T47D (cell line): ENCODE data around the gene C10orf71.
A peak's percentile ranks its signal among the peaks of the same experiment; 100 is the strongest.

ENCODE experiments used
- DNase-seq, 2 experiments: peaks; one replicate each; pipeline versions ENCODE4 v3.0.0 to v3.0.0-alpha.2; 2011 to 2012; ENCODE audit warnings: low read depth in 1 of 2, low spot score in 1 of 2
- JUND ChIP-seq: IDR thresholded peaks from 2 replicates; pipeline ENCODE4 v1.6.1; 2012; ENCODE audit warnings: low read depth
- in situ Hi-C: cut with HindIII; loops from 2 replicates; pipeline ENCODE4 v1.10.0; 2016; ENCODE audit warnings: low sequenced_read_pairs, low pct_unique_long_range_greater_than_20kb

The C10orf71 gene

GRCh38 chr10:49318755-49319154 is 19.8 kb downstream of the C10orf71 start:
- in situ Hi-C loops = no loop called here
- DNase-seq = no peak
- no peak for TF ChIP-seq JUND

GRCh38 chr10:49319206-49319605 is 20.2 kb downstream of the C10orf71 start:
- in situ Hi-C loops = no loop called here
- no peak for TF ChIP-seq JUND
- DNase-seq = no peak

GRCh38 chr10:49320191-49320590 is 21.2 kb downstream of the C10orf71 start:
- no peak for TF ChIP-seq JUND
- in situ Hi-C loops = no loop called here
- no peak for DNase-seq

GRCh38 chr10:49321021-49321420 is 22.1 kb downstream of the C10orf71 start:
- TF ChIP-seq JUND = no peak
- in situ Hi-C loops = no loop called here

GRCh38 chr10:49322371-49323170 is 23.6 kb downstream of the C10orf71 start:
- TF ChIP-seq JUND = no peak
- DNase-seq = peak in 1 of 2 experiments; percentile 52
- in situ Hi-C loops = no loop called here

More at GRCh38 chr10:49321021-49321420, 22.1 kb downstream of the C10orf71 start:
- no peak for DNase-seq

DNA sequence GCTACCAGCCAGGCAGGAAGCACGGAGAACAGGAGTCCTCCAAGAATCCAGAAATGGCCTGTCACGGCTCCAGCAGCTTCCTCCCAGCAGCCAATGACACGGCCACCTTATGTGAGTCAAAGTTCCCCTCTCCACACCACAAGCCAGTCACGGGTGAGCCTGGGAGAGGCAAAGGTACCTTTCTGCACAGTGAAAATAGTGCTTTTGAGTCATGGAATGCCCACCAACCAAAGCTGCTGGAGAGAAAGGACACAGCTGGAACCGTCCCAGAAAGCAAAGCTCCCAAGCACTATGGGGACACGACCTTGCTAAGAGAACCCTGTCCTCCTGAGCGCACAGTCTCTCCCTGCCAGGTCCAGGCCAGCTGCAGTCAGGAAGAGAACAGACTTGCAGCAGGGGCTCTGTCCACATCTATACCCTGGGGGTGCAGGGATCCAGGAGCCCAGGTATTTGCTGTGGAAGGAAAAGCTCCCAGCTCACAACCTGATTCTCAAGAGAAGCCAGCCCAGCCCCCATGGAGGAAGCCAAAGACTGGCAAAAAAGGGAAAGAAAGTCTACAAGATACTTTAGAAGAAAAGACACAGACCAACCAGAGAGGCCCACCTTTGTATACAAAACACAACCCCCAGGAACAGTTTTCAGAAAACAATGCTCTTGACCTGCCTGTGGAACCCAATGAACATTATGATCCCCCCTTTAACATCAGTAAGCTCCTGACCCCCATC is 24.4 kb downstream of the C10orf71 start:
- in situ Hi-C loops = no loop called here
- TF ChIP-seq JUND = no peak
- no peak for DNase-seq

- in situ Hi-C loops = no loop called here
- TF ChIP-seq JUND = no peak
- DNase-seq = no peak
Measured at GRCh38 chr10:49323896-49324270, 24.9 kb downstream of the C10orf71 start.

DNA sequence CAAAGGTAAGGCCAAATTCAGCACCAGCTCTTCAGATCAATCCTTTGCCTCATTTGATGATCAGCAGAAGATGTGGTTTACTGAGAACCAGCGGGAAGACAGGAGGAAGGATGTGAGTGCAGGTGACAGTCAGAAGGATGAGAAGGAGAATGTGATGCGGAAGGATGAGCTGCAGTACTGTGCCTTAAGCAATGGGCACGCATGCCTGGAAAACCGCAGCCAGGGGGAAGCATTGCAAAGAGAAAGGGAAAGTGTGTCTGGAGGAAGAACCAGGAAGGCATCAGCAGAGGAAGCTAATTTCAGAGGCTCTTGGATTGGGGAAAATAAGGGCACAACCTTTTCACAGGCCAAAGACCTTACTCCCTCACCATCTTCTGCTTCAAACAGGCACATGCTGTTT is 25.7 kb downstream of the C10orf71 start:
- DNase-seq = peak in 1 of 2 experiments; percentile 42

DNA sequence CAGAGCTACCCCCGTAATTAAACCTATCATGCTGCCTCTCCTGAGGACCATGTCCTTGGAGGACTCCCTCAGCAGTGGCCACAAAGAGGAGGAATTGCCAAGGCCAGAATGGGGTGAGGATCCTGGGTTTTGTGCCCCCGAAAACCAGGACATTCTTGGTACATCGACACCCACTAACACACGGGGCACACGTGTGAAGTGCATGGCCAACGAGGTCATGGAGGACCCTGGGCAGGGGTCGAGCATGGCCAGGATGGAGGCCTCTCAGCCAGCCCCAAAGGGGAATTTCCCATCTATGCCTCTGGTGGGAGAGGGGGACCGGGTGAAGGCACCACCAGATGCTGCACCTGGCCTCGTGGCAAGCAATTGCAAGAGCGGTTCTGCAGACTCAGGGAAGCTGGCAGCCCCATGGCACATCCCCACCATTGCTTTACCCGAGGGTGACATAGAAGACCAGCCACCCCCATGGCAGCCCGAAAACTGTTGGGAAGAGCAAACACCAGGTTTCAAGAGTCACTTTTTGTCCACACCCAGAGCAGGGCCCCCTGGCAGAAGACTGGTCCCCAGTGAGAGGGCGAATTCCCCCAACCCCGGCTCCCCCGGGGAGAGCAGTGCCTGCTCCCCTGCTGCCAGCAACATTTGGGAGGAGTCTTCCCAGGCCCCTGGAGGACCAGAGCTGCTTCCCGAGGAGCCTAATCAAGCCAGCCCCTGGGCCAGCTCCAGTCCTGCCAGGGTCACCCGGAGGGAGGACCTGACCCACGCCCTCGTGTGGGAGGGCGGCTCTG is 26.4 kb downstream of the C10orf71 start:
- TF ChIP-seq JUND = no peak

More for the DNA sequence above, 25.7 kb downstream of the C10orf71 start:
- TF ChIP-seq JUND = no peak
- in situ Hi-C loops = no loop called here

DNA sequence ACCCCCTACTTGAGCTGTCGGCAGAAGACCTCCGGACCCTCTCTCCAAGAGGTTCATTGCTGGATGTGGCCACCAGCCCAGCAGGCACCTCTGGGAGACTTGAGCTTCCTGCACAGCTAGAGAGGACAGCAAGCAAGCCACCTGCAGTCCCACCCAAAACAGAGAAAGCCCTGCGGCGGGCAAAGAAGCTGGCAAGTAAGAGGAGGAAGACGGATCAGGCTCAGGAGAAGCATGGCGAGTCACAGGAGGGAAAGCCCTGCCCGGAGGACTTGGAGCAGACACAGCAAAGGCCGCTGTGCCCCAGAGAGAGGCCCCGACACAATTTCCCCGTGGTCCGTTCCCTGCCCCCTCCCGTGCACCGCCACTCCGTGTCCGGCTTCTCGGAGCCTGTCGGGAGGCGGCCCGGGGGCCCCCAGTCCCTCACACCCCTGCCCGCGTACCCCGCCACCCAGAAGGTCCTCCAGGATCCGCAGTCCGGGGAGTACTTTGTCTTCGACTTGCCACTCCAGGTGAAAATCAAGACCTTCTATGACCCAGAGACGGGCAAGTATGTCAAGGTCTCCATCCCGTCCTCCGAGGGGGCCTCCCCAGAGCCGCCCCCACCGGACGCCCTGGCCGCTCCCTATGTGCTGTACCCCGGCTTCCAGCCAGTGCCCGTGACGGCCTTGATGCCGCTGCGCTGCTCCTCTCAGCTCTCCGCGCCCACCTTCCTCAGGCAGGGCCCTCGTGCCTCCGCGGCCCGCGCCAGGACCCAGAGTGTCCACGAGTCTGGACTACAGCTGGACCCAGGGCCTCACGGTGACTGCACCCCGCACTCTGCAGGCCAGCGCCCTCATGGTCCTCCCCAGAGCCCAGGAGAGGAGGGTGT is 27.2 kb downstream of the C10orf71 start:
- no peak for TF ChIP-seq JUND
- DNase-seq = no peak
- in situ Hi-C loops = no loop called here

More for the DNA sequence above, 26.4 kb downstream of the C10orf71 start:
- no peak for DNase-seq
- in situ Hi-C loops = no loop called here

DNA sequence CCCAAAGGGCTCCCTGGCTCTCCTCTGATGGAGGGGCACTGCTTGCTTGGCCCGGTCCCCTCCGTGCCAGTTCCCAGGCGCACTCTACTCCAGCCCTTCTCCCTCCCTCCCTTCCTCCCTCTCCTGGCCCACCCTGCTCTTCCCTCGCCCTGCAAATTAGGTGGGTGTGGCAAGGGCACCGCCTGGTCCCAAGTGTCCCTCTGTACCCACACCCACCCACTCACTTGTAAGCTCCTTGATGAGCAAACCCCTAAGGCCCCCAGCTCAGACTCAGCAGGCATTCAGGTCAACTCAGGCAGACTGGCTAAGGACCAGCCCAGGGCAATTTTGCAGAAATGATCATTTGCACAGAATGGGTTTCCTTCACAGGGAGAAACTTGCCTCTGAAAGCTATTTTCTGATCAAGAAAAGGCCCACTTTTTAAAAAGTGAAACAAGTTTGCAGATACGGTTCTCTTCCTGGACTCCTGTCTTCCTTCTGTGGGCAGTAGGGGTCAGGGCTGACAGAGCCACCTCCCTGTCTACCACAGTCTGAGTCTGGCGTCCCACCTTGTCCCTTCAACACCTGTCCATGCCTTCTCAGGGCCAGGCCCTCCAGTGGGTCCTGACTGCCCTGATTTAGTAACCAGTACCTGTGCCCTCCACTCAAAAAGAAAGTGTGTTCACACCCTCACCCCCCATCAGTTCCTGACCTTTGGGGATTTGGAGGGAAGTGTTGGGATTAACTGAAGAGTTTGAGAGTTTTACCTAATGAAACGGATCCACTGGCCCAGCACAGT is 28.3 kb downstream of the C10orf71 start:
- TF ChIP-seq JUND = no peak
- in situ Hi-C loops = no loop called here
- DNase-seq = no peak
